ENCODE results near the gene PKLR. TPM values are rescaled to one million over a fixed set of nuclear protein-coding genes. Genes with fewer than 3 reads are reported as not detected.

PKLR gene
- total and polyA plus RNA-seq, 2 of the 8 experiments (the other 6 are each of a cell fraction or from before 2014, with no cell fraction given) = 2.3 to 7.5 TPM

- no peak for TF ChIP-seq YY1 (IDR thresholded peaks at IDR 0.05; ENCODE audit: low read depth, low read length)
- TF ChIP-seq ASH2L (IDR thresholded peaks at IDR 0.05; ENCODE audit: low read length) = no peak
- no peak for TF ChIP-seq POLR2AphosphoS5 (IDR thresholded peaks at IDR 0.05; ENCODE audit: low read depth, low read length)
These were observed 33.9 kb downstream of the PKLR start (continued) for GRCh38 chr1:155267373-155267772.

All from H1 (cell line).